ENCODE measurements around the gene GPR37.

Gene GPR37

GRCh38 chr7:124722292-124722691 lies 43.3 kb downstream of the GPR37 start:
- DNase-seq, result no peak

- no peak for DNase-seq
Observed at GRCh38 chr7:124720195-124720594, 45.4 kb downstream of the GPR37 start.

GRCh38 chr7:124718032-124718766 lies 47.4 kb downstream of the GPR37 start:
- no peak for DNase-seq

GRCh38 chr7:124716894-124717293 lies 48.7 kb downstream of the GPR37 start:
- DNase-seq, result no peak

GRCh38 chr7:124713086-124713485 lies 52.5 kb downstream of the GPR37 start:
- DNase-seq, result no peak

- DNase-seq, result no peak
Observed at GRCh38 chr7:124712017-124712416, 53.6 kb downstream of the GPR37 start.

- no peak for DNase-seq
Observed at GRCh38 chr7:124702385-124702784, 63.2 kb downstream of the GPR37 start.

- DNase-seq, result no peak
Observed at GRCh38 chr7:124701955-124702354, 63.6 kb downstream of the GPR37 start.

- DNase-seq, result no peak
Observed at GRCh38 chr7:124700655-124701054, 64.9 kb downstream of the GPR37 start.

GRCh38 chr7:124698964-124699363 lies 66.6 kb downstream of the GPR37 start:
- DNase-seq, result no peak

GRCh38 chr7:124697746-124698145 lies 67.8 kb downstream of the GPR37 start:
- no peak for DNase-seq

All from T1000 (cell line).